ENCODE results near the gene ESRRG.
"Not testable (repeated sequence)": the region's sequence is repeated elsewhere in the genome, so short reads cannot be mapped to it uniquely, and the experiment has no call there.

Gene ESRRG

GRCh38 chr1:216563087-216563486 lies 160.1 kb downstream of the ESRRG start:
- no peak for DNase-seq (ENCODE audit: low read depth)

GRCh38 chr1:216562383-216562782 lies 160.8 kb downstream of the ESRRG start:
- no peak for DNase-seq (ENCODE audit: low read depth)

GRCh38 chr1:216560527-216560926 lies 162.7 kb downstream of the ESRRG start:
- DNase-seq (ENCODE audit: low read depth): no peak

GRCh38 chr1:216559359-216559758 lies 163.9 kb downstream of the ESRRG start:
- DNase-seq (ENCODE audit: low read depth): no peak

GRCh38 chr1:216555653-216556052 lies 167.6 kb downstream of the ESRRG start:
- no peak for DNase-seq (ENCODE audit: low read depth)

- DNase-seq (ENCODE audit: low read depth): peak; percentile 5
These were observed 168.3 kb downstream of the ESRRG start for GRCh38 chr1:216554934-216555333.

- DNase-seq (ENCODE audit: low read depth): no peak
These were observed 169.5 kb downstream of the ESRRG start for GRCh38 chr1:216553766-216554165.

- no peak for DNase-seq (ENCODE audit: low read depth)
These were observed 170.2 kb downstream of the ESRRG start for GRCh38 chr1:216553040-216553439.

- no peak for DNase-seq (ENCODE audit: low read depth)
These were observed 173.4 kb downstream of the ESRRG start for GRCh38 chr1:216549796-216550195.

- DNase-seq (ENCODE audit: low read depth): no peak
These were observed 180.5 kb downstream of the ESRRG start for GRCh38 chr1:216542741-216543140.

- DNase-seq (ENCODE audit: low read depth): no peak
These were observed 181.0 kb downstream of the ESRRG start for GRCh38 chr1:216542263-216542662.

GRCh38 chr1:216535751-216536150 lies 187.5 kb downstream of the ESRRG start:
- no peak for DNase-seq (ENCODE audit: low read depth)

- peak; percentile 14 for DNase-seq (ENCODE audit: low read depth)
These were observed 188.2 kb downstream of the ESRRG start for GRCh38 chr1:216535059-216535458.

GRCh38 chr1:216533776-216534175 lies 189.5 kb downstream of the ESRRG start:
- no peak for DNase-seq (ENCODE audit: low read depth)

- no peak for DNase-seq (ENCODE audit: low read depth)
These were observed 190.9 kb downstream of the ESRRG start for GRCh38 chr1:216532251-216532798.

- DNase-seq (ENCODE audit: low read depth): peak; percentile 31
These were observed 191.7 kb downstream of the ESRRG start for GRCh38 chr1:216531263-216532239.

- DNase-seq (ENCODE audit: low read depth): not testable (repeated sequence)
These were observed 193.4 kb downstream of the ESRRG start for GRCh38 chr1:216529851-216530250.

GRCh38 chr1:216528816-216529215 lies 194.4 kb downstream of the ESRRG start:
- DNase-seq (ENCODE audit: low read depth): no peak

GRCh38 chr1:216523449-216524190 lies 199.6 kb downstream of the ESRRG start:
- DNase-seq (ENCODE audit: low read depth): peak; percentile 51

- DNase-seq (ENCODE audit: low read depth): no peak
These were observed 200.2 kb downstream of the ESRRG start for GRCh38 chr1:216523043-216523442.

GRCh38 chr1:216521477-216521876 lies 201.8 kb downstream of the ESRRG start:
- no peak for DNase-seq (ENCODE audit: low read depth)

- DNase-seq (ENCODE audit: low read depth): no peak
These were observed 204.2 kb downstream of the ESRRG start for GRCh38 chr1:216518844-216519627.

All from iris pigment epithelial cell (primary cell).